HG02588 (cell line): ENCODE data around the gene C1QTNF8.

Experiments used
- ATAC-seq: cut with Tn5 transposase; IDR thresholded peaks from one replicate; pipeline ENCODE4 v1.9.1; 2021; ENCODE audit warnings: mild to moderate bottlenecking, moderate library complexity; ENCODE audit not compliant: unreplicated experiment

C1QTNF8 gene

DNA sequence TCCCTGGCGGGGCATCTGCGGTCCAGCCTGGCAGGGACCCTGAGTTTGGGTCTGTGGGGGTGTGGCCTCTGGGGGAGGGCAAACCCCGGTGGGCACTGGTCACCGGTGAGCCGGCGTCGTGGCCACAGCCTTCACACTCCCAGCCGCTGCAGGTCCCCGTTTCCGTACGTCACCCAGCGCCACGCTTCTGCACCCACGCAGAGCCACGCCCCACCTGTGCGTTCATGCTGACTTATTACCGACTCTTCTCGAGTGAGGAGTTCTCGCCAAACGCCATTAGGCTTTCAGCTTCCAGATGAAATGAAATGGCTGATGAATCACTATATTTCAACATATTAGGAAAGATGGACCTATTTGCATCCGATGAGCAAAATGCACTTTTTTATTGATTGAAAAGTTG is 32.3 kb downstream of the C1QTNF8 start:
- ATAC-seq, result no peak

DNA sequence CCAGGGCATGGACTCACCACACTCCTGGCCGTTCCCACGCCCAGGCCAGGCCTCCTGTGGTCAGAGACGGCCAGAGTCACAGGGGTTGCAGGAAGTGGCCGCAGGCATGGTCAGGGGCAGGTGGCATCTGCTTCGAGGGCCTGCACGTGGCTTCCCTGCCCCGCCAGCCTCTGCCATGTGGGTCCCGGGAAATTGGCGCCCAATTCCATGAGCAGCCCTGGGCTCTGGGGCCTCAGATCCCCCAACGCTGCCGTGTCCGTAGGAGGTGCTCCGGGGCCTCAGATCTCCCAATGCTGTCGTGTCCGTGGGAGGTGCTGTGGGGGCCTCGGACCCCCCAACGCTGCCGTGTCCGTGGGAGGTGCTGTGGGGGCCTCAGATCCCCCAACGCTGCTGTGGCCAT is 33.1 kb downstream of the C1QTNF8 start:
- no peak for ATAC-seq

DNA sequence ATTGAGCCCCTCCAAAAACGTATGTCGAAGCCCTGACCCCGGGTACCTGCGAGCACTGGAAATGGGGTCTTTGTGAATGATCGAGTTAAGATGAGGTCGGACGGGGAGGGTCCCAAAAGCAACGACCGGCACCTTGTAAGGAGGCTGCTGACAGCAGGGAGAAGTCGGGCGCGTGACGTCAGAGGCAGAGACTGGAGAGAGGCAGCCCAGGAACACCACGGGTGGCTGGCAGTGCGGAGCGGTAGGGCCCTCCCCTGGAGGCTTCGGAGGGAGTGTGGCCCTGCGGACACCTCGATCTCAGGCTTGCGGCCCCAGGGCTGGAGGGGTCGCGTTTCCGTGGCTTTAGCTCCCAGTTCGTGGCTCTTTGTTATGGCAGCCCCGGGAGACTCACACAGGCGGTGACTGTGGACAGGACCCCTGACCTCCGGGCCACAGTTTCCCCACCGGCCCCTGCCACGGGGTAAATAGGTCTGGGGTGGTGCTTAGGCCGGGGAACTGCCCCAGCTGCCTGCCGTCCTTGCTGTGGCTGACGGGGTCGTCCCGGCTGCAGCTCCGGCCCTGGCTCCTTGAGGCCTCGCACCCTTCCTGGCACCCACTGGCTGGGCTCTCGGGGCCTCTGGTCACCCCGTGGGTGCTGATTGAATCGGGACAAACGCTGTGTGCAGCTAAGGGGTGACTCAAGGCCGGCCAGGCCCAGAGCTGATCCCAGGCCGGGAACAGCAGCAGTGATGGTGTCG is 34.1 kb downstream of the C1QTNF8 start:
- ATAC-seq, result no peak

DNA sequence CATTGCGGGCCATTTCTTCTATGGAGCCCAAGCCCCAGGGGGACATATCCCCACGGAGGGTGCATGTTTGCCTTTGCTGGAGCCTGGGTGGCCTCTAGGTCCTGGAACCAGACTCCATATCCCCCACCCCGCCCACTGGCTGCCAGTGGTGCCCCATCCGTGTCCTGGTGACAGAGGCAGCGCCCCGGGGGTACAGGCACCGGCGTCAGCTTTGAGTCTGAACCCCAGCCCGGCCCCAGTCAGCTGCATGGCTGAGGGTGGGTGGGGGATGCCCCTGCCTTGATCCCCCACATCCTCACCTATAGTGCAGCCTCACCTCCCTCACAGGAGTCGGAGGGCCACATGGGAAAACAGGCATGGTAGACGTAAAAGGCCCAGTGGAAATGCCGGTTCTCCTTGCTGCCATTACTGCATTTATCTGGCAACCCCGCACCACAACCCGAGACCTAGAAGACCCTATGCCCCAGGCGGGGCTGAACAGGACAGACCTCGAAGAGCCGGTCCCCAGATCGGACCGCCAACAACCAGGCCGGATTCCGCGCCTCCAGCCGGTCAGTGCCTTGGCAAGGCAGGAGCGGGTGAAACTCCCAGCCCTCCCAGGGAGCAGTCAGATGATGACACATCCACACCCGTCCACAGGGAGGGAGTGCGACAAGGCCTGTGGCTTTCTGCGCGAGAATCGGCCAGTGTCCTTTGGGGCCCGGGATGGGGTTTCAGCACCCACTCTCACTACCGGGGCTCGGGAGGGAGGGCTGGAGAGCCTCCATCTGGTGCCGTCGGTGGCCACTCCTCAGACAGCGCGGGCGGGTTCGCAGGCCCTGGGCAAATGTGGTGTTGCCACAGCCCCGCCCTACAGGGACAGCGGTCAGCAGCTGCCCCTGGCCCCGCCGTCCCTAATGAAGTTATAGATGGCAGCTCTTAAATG is 35.4 kb downstream of the C1QTNF8 start:
- no peak for ATAC-seq

GRCh38 chr16:1059310-1059709 is 36.7 kb downstream of the C1QTNF8 start:
- ATAC-seq, result no peak

DNA sequence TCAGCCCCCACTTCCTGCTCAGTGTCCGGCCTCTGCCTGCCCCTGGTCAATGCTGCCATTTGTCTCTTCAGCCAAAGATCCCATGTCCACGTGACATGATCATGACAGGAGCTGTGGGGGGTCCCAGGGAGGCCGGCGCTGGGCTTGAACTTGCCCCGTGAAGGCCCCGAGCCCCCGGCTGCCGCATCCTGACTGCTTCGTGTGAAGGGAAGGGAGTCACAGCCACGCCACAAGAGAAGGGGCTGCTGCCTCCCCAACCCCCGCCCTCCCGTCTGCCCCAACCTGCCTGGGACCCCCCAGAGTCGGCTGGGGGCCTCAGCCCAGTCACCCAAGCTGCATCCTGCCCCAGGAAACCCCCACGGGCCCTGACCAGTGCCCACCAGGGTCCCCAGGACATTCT is 37.8 kb downstream of the C1QTNF8 start:
- no peak for ATAC-seq

DNA sequence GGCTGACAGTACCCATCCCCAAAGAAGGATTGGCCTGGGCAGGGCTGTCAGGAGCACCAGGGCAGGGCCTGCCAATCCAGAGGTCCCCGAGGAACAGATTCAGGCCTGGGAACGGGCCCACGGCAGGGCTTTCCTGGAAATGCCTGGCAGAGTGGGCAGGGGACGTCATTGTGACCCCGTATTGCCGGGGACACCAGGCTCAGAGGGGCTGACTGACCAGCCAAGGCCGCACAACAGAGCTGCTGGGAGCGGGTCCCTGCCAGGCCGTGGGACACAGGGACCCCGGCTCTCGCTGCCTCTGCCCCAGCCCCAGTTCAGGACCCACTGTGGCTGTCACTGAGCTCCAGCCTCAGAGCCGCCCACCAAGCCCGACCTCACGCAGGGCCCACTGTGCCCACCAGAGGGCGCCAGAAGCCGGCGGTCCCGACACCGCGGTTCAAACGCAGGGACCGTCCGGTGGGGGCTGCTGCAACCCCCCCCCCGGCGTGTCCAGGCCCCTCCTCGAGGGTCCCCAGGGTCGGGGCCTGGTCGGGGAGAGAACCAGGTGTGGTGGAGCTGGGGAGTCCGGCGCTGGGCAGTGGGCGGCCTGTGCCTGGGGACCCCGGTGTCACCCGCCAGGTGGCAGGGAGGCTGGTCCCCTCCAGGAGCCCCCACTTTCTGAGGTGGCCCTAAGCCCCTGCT is 38.7 kb downstream of the C1QTNF8 start:
- no peak for ATAC-seq

DNA sequence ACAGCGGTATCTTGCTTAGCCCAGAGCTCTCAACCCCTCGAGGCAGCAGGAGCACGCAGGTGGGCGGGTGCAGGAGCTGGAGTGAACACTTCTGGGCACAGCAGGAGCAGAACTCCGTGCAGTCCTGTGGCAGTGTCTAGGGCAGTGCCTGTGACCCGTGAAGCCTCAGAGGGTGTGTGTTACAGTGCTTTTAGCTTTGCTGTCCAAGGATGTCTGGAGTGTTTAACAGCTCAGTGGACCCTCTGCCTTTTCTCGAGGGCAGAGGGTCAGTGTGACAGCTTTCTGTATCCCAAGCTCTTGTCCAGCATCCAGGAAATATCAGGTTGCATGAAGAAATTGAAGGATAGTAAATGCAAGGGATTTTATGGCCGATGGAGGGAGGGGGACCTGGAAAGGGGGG is 39.8 kb downstream of the C1QTNF8 start:
- ATAC-seq, result no peak

DNA sequence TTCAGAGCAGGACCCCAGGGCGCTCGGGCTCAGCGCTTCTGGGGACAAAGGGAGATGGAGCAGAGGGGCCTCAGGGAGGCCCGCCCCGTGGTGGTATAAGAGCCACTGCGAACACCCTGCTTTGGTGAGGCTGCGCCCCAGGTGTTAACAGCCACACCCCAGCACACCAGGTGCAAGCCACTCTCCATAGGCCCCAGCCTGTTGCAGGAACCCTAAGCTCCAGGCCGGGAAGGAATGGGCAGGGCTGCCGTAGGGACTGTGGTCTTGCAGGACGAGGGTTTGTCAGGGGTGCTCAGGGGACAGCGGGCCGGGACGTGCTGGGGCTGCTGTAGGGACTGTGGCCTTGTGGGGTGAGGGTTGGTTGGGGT is 40.5 kb downstream of the C1QTNF8 start:
- no peak for ATAC-seq

- no peak for ATAC-seq
These were observed 41.1 kb downstream of the C1QTNF8 start for GRCh38 chr16:1054660-1055556.

DNA sequence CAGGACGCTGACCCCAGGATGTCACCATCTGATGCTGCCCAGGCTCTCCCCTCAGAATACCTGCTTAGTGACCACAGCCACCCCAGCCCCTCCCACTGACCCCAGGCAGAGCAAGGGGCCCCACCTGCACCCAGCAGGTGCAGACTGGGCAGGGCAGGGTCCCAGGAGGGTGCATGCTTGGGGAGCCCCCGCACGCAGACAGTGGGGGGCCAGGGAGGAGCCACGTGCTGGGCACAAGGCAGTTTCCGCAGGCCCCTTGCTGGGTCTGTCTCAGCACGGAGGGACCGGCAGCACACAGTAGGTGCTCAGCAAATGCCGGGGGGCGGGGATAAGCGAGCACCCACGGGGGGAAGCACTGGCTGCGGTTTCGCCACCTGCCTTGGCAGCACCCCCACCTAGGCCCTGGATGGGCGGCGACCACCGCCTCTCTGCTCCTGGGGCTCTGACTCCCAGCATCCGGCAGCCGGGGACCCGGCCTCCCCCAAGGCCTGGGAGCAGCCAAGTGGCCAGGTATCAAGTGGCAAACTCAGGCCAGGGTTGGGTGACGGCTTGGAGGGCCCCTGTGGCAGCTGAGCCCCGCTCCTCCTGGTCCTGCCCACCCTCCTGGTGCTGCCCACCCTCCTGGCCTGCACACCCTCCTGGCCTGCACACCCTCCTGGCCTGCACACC is 42.2 kb downstream of the C1QTNF8 start:
- no peak for ATAC-seq

DNA sequence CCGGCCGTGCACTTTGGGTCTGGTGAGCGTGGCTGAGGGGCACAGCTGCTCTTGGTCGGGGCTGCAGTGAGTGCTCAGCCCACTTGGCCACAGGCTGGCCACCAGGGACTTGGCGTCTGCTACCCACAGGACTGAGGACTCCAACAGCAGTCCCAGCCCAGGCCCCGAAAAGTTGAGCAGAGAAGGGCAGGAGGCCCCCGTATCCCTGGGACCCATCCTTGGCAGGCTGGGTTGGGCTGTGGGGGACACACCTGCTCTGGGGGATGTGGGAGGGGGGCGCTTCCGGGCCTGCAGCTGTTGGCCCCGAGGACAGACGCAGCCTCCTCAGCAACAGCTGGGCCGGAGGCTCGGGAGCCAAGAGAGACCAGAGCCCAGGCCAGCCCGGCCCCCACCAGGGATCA is 42.9 kb downstream of the C1QTNF8 start:
- no peak for ATAC-seq

GRCh38 chr16:1052721-1053120 is 43.3 kb downstream of the C1QTNF8 start:
- ATAC-seq, result no peak

- ATAC-seq, result no peak
These were observed 44.6 kb downstream of the C1QTNF8 start for GRCh38 chr16:1051446-1051845.

GRCh38 chr16:1050921-1051320 is 45.1 kb downstream of the C1QTNF8 start:
- no peak for ATAC-seq

DNA sequence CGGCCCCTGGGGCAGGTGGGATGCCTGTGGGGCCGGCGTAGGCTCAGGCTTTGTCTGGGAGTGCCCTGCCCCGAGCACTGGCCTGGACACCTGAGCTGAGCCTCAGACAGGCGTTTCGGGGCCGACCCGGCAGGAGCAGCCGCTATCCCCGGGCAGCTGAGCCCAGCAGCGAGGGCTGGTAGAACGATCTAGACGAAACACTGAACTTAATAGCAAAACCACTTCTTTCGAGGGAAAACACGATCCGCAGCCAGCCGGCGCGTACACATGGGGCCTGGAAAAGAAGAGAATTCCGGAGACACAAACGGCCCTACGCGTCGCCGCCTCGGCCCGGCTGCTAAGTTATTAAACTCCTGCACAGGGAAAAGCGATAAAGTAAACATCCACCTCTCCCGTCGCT is 45.5 kb downstream of the C1QTNF8 start:
- ATAC-seq, result no peak

GRCh38 chr16:1049976-1050247 is 46.1 kb downstream of the C1QTNF8 start:
- no peak for ATAC-seq

DNA sequence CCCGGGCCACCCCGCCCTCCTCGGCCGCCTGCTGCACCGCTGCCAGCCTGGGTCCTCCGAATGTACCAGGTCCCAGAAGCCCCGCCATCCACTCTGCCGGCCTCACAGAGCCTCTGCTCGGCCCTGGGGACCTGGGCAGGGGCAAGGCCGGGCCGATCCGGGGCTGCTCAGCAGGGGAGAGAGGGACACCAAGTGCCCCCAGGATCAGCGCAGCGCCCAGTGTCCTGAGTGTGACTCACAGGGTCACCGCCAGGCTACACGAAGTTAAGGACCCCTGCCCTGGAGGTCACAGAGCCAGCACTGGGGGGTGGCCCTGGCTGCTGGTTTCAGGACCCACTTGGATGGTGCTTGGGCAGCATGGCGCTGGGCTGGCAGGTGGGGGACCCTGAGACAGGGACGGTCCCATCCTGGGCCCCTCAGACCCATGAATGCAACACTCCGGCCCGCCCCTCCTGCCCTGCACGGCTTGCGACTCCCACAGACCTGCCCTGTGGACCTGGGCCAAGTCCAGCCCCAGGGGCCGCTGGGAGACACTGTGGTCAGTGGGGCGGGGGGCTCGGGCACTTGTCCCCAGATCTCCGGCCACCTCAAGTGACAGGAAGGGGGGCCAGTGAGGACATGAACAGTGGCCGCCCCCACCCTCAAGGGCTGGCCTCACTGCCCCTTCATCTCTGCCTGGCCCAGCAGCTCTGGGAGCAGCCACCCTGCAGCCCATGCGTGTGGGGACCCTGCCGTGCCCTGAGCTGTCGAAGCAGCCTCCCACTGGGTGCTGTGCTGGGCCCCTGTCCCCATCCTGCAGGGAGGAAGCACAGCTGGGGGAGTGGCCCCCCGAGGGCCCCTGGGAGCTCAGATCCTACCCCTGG is 46.7 kb downstream of the C1QTNF8 start:
- ATAC-seq, result no peak

DNA sequence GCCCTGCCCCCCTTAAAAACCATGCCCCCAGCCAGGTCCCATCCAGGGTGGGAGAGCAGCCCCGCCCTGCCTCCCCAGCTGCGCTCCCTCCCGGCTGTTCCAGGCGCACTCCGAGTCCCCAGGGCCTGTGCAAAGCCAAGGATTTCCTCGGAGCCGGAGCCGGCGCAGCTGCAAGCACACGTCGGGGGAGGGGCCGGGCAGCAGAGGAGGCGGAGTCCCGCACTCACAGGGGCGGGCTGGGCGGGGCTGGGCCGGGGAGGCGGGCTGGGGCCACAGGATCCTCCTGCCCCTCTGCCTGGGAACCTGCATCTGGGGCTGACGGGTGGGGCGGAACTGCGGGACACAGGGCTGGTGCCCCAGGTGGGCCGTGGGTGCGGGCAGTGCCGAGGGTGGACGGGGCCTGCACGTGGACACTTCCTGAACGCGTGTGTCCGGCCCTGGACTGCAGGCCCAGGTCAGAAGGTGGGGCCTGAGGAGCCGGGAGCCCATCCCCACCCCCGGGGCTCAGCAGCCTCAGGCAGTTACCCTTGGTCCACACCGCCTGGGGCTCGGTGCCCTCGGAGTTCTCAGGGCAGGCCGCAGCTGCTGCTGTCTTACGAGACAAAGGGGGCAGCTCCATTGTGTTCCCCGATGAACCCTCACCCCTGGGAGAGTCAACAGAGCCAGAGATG is 47.5 kb downstream of the C1QTNF8 start:
- ATAC-seq, result no peak
